Natural killer cell (primary cell): ENCODE measurements around the gene SMC4. TPM values are rescaled to one million over a fixed set of nuclear protein-coding genes. Genes with fewer than 3 reads are reported as not detected.

ENCODE experiments used
- ATAC-seq, 3 donors: fragments of 150-1000 bp in 2 of 3; fragments of 200-7000 bp in 1 of 3; cut with Tn5 transposase; 1 replicate in 1 of 3; 2 replicates in 2 of 3; pipeline ENCODE4 v1.10.0; 2021; ENCODE audit warnings: mild to moderate bottlenecking in 2 of 3, moderate library complexity in 2 of 3
- DNase-seq, 2 donors: peaks; one replicate each; pipeline versions ENCODE4 v3.0.0 to v3.0.0-alpha.2; 2013 to 2021; ENCODE audit warnings: mixed read lengths in 1 of 2
- H3K27ac ChIP-seq: one replicate; pipeline ENCODE4 v1.5.1; 2013; ENCODE audit warnings: mild to moderate bottlenecking, low read length
- H3K27me3 ChIP-seq: one replicate; pipeline ENCODE4 v1.6.1; 2013; ENCODE audit warnings: low read length; ENCODE audit not compliant: control insufficient read depth, insufficient read depth
- H3K36me3 ChIP-seq: one replicate; pipeline ENCODE4 v1.6.1; 2013; ENCODE audit warnings: low read length; ENCODE audit not compliant: control insufficient read depth, insufficient read depth
- H3K4me1 ChIP-seq: one replicate; pipeline ENCODE4 v1.6.1; 2013; ENCODE audit warnings: low read length; ENCODE audit not compliant: control insufficient read depth, insufficient read depth
- H3K4me3 ChIP-seq: one replicate; pipeline ENCODE4 v1.5.1; 2013; ENCODE audit warnings: low read length
- H3K9me3 ChIP-seq: one replicate; pipeline ENCODE4 v1.6.1; 2013; ENCODE audit warnings: low read length; ENCODE audit not compliant: control insufficient read depth, insufficient read depth
- H3K27ac Mint-ChIP-seq, 2 donors: one replicate each; pipeline ENCODE4 v1.8.0; 2022; ENCODE audit warnings: mild to moderate bottlenecking in 2 of 2, mixed read lengths in 2 of 2, moderate library complexity in 1 of 2
- H3K27me3 Mint-ChIP-seq, 2 donors: one replicate each; pipeline ENCODE4 v1.8.0; 2022; ENCODE audit warnings: low read depth in 2 of 2, mixed read lengths in 2 of 2
- H3K36me3 Mint-ChIP-seq: one replicate; pipeline ENCODE4 v1.8.0; 2022; ENCODE audit warnings: mixed read lengths
- H3K4me1 Mint-ChIP-seq, 2 donors: one replicate each; pipeline ENCODE4 v1.8.0; 2022; ENCODE audit warnings: mixed read lengths in 2 of 2
- H3K4me3 Mint-ChIP-seq: one replicate; pipeline ENCODE4 v1.8.0; 2022; ENCODE audit warnings: mild to moderate bottlenecking, moderate library complexity, mixed read lengths
- H3K9me3 Mint-ChIP-seq, 2 donors: one replicate each; pipeline ENCODE4 v1.8.0; 2022; ENCODE audit warnings: mixed read lengths in 2 of 2
- WGBS: methylation state at CpG from one replicate; pipeline ENCODE4 v1.1.7; 2013; ENCODE audit warnings: missing lambda C conversion rate; ENCODE audit not compliant: insufficient coverage; 5-methylcytosine and 5-hydroxymethylcytosine counted together
- intact Hi-C: fragments of 100-400 bp; cut with micrococcal nuclease; formaldehyde crosslinking; loops from one replicate; pipeline ENCODE4 v1.14.2; 2022
- total RNA-seq, 4 donors: library from RNA; stranded (reverse); fragments of 120-200 nt in 1 of 4; gene quantifications; one replicate each; pipeline versions ENCODE4 v1.2.3 to v1.2.4, GENCODE V29; 2013 to 2022
- TF ChIP-seq, protein P1 (sequence below): fragments of 200-600 bp; IDR thresholded peaks from one replicate; pipeline ENCODE4 v1.8.0; 2022; ENCODE audit warnings: antibody characterized with exemption

SMC4 gene
- total RNA-seq, 3 donors from 2014 or later (not counting 1 experiment from before 2014, with no cell fraction given) = 83.4 to 99.3 (median 92.0) TPM

DNA sequence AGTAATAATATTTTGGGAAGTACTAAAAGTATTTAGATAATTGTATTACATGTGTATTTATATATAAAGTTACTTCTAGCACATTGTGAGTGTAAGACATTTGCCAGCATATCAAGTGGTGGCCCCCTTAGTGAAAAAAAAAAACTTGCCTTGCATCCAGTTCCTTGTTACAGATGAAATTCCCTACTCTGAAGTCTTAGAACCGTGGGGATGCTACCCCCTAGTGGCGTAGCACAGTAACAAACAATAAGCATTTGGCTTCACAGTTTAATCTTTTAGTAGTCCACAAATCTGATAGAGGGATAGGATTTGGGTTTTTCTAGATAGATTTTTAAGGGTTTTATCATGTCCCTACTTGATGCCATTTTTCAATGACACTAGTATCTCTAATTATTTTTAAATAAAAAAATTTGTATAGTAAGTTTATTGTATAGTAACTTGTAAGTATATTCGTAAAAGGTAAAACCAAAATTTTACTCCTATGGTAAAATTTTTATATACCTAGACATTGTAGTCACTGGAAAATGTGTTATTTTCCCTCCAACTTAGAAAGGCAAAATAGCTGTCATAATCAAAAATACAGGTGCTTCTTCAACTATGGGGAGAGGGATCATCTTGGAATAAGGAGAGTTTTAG, 14.3 kb downstream of the SMC4 start:
- WGBS = 17% methylated on average over 2 of the region's 3 CpGs
- Mint-ChIP-seq H3K27me3 (no peaks in the 10 kb centered on the region), H3K4me3 (no peak overlapping the region), H3K36me3 (peaks cover 3% of the 10 kb centered on the region), H3K9me3 (no peaks in the 10 kb centered on the region), H3K4me1 (no peaks in the 10 kb centered on the region), H3K27ac (no peak overlapping the region)
- Histone ChIP-seq H3K4me3 (no peak overlapping the region), H3K36me3 (peaks cover 55% of the 10 kb centered on the region), H3K4me1 (no peaks in the 10 kb centered on the region), H3K27ac (no peak overlapping the region), H3K9me3 (no peaks in the 10 kb centered on the region), H3K27me3 (no peaks in the 10 kb centered on the region)
- TF ChIP-seq, protein P1, sequence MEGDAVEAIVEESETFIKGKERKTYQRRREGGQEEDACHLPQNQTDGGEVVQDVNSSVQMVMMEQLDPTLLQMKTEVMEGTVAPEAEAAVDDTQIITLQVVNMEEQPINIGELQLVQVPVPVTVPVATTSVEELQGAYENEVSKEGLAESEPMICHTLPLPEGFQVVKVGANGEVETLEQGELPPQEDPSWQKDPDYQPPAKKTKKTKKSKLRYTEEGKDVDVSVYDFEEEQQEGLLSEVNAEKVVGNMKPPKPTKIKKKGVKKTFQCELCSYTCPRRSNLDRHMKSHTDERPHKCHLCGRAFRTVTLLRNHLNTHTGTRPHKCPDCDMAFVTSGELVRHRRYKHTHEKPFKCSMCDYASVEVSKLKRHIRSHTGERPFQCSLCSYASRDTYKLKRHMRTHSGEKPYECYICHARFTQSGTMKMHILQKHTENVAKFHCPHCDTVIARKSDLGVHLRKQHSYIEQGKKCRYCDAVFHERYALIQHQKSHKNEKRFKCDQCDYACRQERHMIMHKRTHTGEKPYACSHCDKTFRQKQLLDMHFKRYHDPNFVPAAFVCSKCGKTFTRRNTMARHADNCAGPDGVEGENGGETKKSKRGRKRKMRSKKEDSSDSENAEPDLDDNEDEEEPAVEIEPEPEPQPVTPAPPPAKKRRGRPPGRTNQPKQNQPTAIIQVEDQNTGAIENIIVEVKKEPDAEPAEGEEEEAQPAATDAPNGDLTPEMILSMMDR = peak; percentile 87
- DNase-seq (peak; percentile 43 to 85), ATAC-seq (peak; percentile 90 to 96 (median 93))
- intact Hi-C loops = loop anchor here (1.0 to 5.0 kb wide), 3 partner anchors 251 to 529 kb away; no protein-coding TSS in a partner anchor

DNA sequence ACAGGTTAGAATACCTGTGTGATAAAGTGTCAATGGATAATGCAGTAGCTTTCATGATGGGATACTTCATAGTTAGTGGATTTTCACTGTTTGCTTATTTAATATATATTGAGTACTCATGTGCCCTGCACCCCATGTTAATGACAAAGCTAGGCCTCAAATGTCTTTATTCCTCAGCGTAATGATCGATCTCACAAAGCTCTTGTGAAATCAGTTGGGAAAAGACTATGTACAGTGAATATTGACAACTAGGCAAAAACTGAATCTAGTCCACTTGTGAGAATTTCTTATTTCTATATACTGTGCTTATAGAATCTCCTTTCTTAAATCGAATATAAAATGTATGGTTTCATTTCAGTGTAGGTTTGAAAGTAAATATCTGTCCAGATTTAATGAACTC, 17.9 kb downstream of the SMC4 start:
- Histone ChIP-seq H3K9me3 (no peaks in the 10 kb centered on the region), H3K4me1 (no peaks in the 10 kb centered on the region), H3K27ac (no peak overlapping the region), H3K4me3 (no peak overlapping the region), H3K27me3 (no peaks in the 10 kb centered on the region), H3K36me3 (peaks cover 66% of the 10 kb centered on the region)
- DNase-seq = no peak
- intact Hi-C loops = no loop called here
- no peak overlapping the region for H3K4me3 Mint-ChIP-seq
- 71% methylated on average over 2 of the region's 3 CpGs for WGBS
- peaks cover 11% of the 10 kb centered on the region for H3K36me3 Mint-ChIP-seq
- no peaks in the 10 kb centered on the region for H3K9me3 Mint-ChIP-seq
- TF ChIP-seq, protein P1 = no peak
- ATAC-seq = no peak
- no peaks in the 10 kb centered on the region for H3K4me1 Mint-ChIP-seq
- H3K27me3 Mint-ChIP-seq = no peaks in the 10 kb centered on the region
- peak overlapping the region in 1 of 2 donors; percentile 45 for H3K27ac Mint-ChIP-seq

DNA sequence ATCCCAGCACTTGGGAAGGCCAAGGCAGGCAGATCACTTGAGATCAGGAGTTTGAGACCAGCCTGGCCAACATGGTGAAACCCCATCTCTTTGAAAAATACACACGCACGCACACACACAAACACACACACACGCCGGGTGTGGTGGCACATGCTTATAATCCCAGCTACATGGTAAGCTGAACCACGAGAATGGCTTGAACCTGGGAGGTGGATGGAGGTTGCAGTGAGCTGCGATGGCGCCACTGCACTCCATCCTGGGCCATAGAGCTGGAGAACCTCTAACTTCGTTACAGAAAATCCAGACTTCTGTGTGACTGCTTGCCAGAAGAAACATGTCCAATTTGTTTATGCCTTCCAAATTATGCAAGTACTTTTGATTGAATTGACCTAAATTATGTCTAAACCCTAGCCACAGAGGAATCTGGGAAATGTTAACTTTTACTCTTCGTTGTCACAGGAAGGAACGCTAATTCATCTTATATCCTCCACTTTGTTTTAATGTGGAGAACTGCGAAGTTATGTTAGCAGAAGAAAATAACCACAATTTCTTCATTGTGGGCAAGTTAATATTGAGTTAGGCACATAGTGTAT, 28.5 kb downstream of the SMC4 start:
- Histone ChIP-seq H3K27me3 (no peaks in the 10 kb centered on the region), H3K4me3 (no peak overlapping the region), H3K36me3 (peaks cover 72% of the 10 kb centered on the region), H3K4me1 (no peaks in the 10 kb centered on the region), H3K27ac (no peak overlapping the region), H3K9me3 (no peaks in the 10 kb centered on the region)
- Mint-ChIP-seq H3K27me3 (no peaks in the 10 kb centered on the region), H3K4me1 (no peaks in the 10 kb centered on the region), H3K27ac (no peak overlapping the region), H3K36me3 (no peaks in the 10 kb centered on the region), H3K4me3 (no peak overlapping the region), H3K9me3 (no peaks in the 10 kb centered on the region)
- no peak for ATAC-seq
- TF ChIP-seq, protein P1 = no peak
- WGBS = 92% methylated on average over 8 of the region's 11 CpGs
- intact Hi-C loops = no loop called here
- DNase-seq = no peak
